Inflammatory macrophage treated with lipopolysaccharide for 1 hour (primary cell): ENCODE data around the gene CRYL1.

Experiments
- DNase-seq, 2 donors: peaks; one replicate each; pipeline ENCODE4 v3.0.0-alpha.2; 2020 to 2022

The CRYL1 gene

GRCh38 chr13:20395061-20395916, 130.4 kb downstream of the CRYL1 start:
- no peak for DNase-seq

DNA sequence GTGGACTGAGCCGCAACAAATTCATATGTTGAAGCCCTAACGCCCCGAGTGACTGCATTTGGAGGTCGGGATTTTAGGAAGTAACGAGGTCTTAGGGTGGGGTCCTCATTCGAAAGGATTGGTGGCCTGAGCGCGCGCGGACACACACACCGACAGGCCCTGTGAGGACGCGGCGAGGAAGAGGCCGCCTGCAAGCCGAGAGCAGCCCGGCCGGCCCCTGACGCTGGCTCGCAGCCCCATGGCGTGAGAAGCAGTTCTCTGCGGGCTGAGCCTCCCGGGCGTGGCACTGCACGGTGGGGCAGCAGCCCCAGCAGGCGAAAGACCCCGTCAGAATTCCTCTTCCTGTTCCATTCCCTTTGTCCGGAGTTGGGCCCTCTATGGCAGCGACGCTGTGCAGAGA, 131.2 kb downstream of the CRYL1 start:
- no peak for DNase-seq

DNA sequence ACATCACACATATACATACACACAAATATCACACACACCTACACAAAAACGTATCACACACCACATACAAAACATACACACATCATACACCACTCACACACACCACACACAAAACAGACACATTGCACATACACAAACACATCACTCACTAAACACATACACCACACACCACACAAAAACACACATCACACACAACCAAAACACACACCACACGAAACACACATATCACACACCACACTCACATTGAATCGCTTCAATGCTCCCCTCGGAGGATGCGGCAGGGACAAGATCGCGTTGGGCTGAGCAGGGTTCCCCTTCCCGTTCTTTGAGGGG, 131.5 kb downstream of the CRYL1 start:
- DNase-seq = no peak

GRCh38 chr13:20393273-20394168, 132.1 kb downstream of the CRYL1 start:
- no peak for DNase-seq

GRCh38 chr13:20392530-20392929, 133.1 kb downstream of the CRYL1 start:
- DNase-seq = no peak

- DNase-seq = no peak
Measured at GRCh38 chr13:20391597-20392452, 133.8 kb downstream of the CRYL1 start.

- DNase-seq = no peak
Measured at GRCh38 chr13:20390526-20391175, 135.0 kb downstream of the CRYL1 start.

- no peak for DNase-seq
Measured at GRCh38 chr13:20389696-20390525, 135.7 kb downstream of the CRYL1 start.

GRCh38 chr13:20388184-20388583, 137.5 kb downstream of the CRYL1 start:
- no peak for DNase-seq

GRCh38 chr13:20387441-20387971, 138.2 kb downstream of the CRYL1 start:
- DNase-seq = no peak

DNA sequence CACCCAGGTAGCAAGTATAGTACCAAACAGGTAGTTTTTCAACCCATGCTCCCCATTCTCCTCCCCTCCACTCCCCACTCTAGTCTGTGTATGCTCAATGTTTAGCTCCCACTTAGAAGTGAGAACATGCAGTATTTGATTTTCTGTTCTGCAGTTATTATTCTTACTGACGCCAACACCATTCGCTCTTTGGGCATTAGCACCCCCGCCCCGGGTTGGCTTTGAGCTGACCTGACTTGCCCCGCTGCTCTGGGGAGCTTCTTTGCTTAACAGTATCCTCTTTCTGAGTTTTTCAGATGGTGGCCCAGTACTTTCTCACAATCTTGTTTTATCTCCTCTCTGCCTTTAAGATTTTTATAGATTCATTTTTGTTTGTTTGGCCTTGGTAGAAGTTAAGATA, 138.7 kb downstream of the CRYL1 start:
- DNase-seq = no peak

- no peak for DNase-seq
Measured at GRCh38 chr13:20383058-20383457, 142.6 kb downstream of the CRYL1 start.

DNA sequence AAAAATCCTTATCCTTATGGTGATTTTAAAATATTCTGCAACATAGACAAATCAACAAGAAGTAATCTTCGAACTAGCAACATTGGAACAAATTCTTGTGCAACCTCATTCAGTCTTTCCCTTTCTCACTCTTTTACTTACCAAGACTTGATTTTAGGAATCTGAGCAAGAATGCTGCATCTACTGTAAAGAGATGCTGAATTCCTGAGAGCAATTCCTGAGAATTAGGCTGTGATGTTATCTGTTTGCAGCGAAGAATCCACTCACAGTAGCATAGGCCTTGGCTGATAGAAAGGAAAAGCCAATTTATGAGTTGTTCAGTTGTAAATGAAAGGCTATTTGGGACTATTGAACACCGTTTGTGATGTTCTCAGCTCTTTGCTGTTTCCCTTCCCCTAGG, 144.3 kb downstream of the CRYL1 start:
- no peak for DNase-seq

- no peak for DNase-seq
Measured at GRCh38 chr13:20378721-20379120, 146.9 kb downstream of the CRYL1 start.

DNA sequence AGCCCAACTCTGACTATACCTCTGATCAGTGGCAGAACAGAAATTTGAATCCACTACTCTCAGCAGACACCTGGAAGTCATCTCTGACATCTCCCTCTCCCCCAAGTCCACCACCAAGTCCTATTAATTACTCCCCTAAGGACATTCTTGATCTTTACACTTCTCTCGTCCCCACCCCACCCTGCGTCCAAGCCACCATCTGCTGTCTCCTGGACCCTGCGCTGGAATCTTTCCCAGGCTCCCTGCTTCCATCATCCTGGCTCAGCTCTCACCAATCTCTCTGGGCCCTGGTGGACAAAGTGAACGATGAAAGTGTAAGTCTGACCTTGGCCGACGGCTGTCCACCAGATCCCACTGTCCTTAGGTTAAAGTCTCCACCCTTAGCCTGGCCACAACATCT, 147.9 kb downstream of the CRYL1 start:
- no peak for DNase-seq

- DNase-seq = no peak
Measured at GRCh38 chr13:20375871-20376270, 149.8 kb downstream of the CRYL1 start.

DNA sequence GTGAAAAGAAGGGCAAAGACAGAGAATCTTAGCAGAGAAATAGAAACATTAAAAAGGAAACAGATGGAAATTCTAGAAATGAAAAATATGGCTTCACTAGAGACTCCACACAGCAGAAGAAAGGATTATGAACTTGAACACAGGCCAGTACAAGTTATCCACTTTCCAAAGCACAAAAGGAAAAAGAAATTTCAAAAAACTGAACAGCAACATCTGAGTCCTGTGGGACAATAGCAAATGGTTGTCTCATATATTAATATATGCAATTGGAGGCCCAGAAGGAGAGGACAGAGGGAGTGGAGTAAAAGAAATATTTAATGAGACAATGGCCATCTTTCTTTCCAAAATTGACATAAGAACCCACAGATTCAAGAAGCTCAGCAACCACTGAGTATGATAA, 151.8 kb downstream of the CRYL1 start:
- DNase-seq = no peak

DNA sequence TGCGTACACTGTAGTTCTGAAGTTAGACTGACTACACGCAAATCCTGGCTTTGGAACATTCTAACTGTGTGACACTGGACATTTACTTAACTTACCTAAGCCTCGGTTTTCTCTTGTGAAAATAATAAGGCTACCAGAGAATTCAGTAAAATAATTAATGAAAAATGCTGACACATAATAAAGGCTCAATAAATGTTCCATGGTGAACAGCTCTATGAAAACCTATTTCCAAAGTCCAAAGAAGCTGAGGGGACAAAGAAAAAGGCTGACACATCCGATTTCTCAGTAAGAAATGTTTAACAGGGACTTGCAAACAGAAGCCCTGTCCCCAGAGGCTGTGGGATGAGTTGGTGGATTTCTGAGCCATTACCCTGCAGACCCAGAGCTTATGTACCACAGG, 153.8 kb downstream of the CRYL1 start:
- DNase-seq = no peak

- no peak for DNase-seq
Measured at GRCh38 chr13:20370815-20371421, 154.7 kb downstream of the CRYL1 start.

- no peak for DNase-seq
Measured at GRCh38 chr13:20369886-20370361, 155.7 kb downstream of the CRYL1 start.

DNA sequence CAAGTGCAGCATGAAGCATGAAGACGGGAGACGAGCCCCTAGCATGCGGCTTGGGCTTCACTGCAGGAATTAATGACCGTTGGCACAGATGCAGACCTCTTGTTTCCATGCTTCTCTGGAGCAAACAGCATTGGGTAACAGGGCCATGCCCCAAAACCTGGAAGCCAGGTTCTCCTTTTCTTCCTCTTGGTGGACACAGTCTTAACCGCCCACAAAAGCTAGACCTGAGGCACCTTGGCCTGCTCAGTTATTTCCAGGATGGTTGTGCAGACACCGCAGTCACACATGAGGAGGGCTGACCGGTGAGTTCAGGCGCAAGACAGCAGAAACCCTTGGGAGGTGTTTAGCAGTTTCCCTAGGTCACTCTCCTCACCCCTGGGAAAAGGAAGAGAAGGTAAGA, 159.6 kb downstream of the CRYL1 start:
- no peak for DNase-seq
